ENCODE measurements around the gene THSD4.
"Not testable (repeated sequence)": the region's sequence is repeated elsewhere in the genome, so short reads cannot be mapped to it uniquely, and the experiment has no call there.

THSD4 gene

GRCh38 chr15:71124937-71125790 lies 9.9 kb downstream of the THSD4 start:
- no peak for DNase-seq

- DNase-seq = no peak
Measured at GRCh38 chr15:71125831-71126450, 10.7 kb downstream of the THSD4 start.

- DNase-seq = no peak
Measured at GRCh38 chr15:71127083-71127482, 11.8 kb downstream of the THSD4 start.

GRCh38 chr15:71128159-71128558 lies 12.9 kb downstream of the THSD4 start:
- not testable (repeated sequence) for DNase-seq

- no peak for DNase-seq
Measured at GRCh38 chr15:71128939-71129562, 13.8 kb downstream of the THSD4 start.

GRCh38 chr15:71129669-71130068 lies 14.4 kb downstream of the THSD4 start:
- no peak for DNase-seq

GRCh38 chr15:71131601-71132362 lies 16.5 kb downstream of the THSD4 start:
- no peak for DNase-seq

- no peak for DNase-seq
Measured at GRCh38 chr15:71133747-71134472, 18.6 kb downstream of the THSD4 start.

- DNase-seq = no peak
Measured at GRCh38 chr15:71136159-71136783, 21.0 kb downstream of the THSD4 start.

GRCh38 chr15:71136793-71137518 lies 21.7 kb downstream of the THSD4 start:
- no peak for DNase-seq

- no peak for DNase-seq
Measured at GRCh38 chr15:71138473-71138872, 23.2 kb downstream of the THSD4 start.

GRCh38 chr15:71139241-71139640 lies 24.0 kb downstream of the THSD4 start:
- no peak for DNase-seq

GRCh38 chr15:71141572-71141971 lies 26.3 kb downstream of the THSD4 start:
- no peak for DNase-seq

- DNase-seq = no peak
Measured at GRCh38 chr15:71142780-71143179, 27.5 kb downstream of the THSD4 start.

- DNase-seq = no peak
Measured at GRCh38 chr15:71143373-71144310, 28.4 kb downstream of the THSD4 start.

GRCh38 chr15:71145648-71146047 lies 30.4 kb downstream of the THSD4 start:
- no peak for DNase-seq

- no peak for DNase-seq
Measured at GRCh38 chr15:71146580-71146982, 31.3 kb downstream of the THSD4 start.

- DNase-seq = no peak
Measured at GRCh38 chr15:71148048-71148447, 32.8 kb downstream of the THSD4 start.

- no peak for DNase-seq
Measured at GRCh38 chr15:71149646-71150557, 34.6 kb downstream of the THSD4 start.
